GM18519 (cell line): ENCODE results near the gene TBATA.

Experiments
- ATAC-seq: cut with Tn5 transposase; IDR thresholded peaks from one replicate; pipeline ENCODE4 v1.9.1; 2021; ENCODE audit warnings: mild to moderate bottlenecking, moderate library complexity; ENCODE audit not compliant: unreplicated experiment, low FRiP score

Gene TBATA

DNA sequence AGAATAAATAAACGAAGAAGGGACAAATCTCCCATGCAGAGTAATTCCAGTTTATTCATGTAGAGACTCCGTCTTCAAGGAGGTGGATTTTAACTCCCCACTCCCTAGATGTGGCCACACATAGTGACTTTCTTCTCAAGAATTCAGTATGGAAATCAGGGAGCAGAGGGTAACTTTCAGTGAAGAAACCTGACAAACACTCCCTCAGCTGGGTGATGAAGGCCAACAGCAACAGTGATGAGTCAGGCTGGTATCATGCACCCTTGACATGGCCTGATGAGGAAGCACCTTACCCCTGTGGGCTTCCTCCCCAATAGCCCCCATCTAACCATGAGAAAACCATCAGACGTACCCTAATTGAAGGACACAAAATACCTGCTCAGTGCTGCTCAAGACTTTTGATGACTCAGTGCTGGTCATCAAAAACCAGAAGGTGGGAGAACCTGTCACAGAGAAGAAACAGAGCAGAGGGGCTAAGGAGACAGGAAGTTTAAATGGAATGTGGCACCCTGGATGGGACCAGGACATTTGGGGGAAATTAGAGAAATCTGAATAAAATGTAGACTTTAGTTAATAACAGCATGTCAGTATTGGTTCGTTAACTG is 62.3 kb downstream of the TBATA start:
- ATAC-seq: no peak
